Natural killer cell (primary cell): Measurements from ENCODE around the gene KBTBD2. TPM values are rescaled to one million over a fixed set of nuclear protein-coding genes. Genes with fewer than 3 reads are reported as not detected.
"Not testable (repeated sequence)": the region's sequence is repeated elsewhere in the genome, so short reads cannot be mapped to it uniquely, and the experiment has no call there.

Experiments used
- ATAC-seq, 3 donors: fragments of 150-1000 bp in 2 of 3; fragments of 200-7000 bp in 1 of 3; cut with Tn5 transposase; 1 replicate in 1 of 3; 2 replicates in 2 of 3; pipeline ENCODE4 v1.10.0; 2021; ENCODE audit warnings: mild to moderate bottlenecking in 2 of 3, moderate library complexity in 2 of 3
- DNase-seq, 2 donors: peaks; one replicate each; pipeline versions ENCODE4 v3.0.0 to v3.0.0-alpha.2; 2013 to 2021; ENCODE audit warnings: mixed read lengths in 1 of 2
- H3K27ac ChIP-seq: one replicate; pipeline ENCODE4 v1.5.1; 2013; ENCODE audit warnings: mild to moderate bottlenecking, low read length
- H3K27me3 ChIP-seq: one replicate; pipeline ENCODE4 v1.6.1; 2013; ENCODE audit warnings: low read length; ENCODE audit not compliant: control insufficient read depth, insufficient read depth
- H3K36me3 ChIP-seq: one replicate; pipeline ENCODE4 v1.6.1; 2013; ENCODE audit warnings: low read length; ENCODE audit not compliant: control insufficient read depth, insufficient read depth
- H3K4me1 ChIP-seq: one replicate; pipeline ENCODE4 v1.6.1; 2013; ENCODE audit warnings: low read length; ENCODE audit not compliant: control insufficient read depth, insufficient read depth
- H3K4me3 ChIP-seq: one replicate; pipeline ENCODE4 v1.5.1; 2013; ENCODE audit warnings: low read length
- H3K9me3 ChIP-seq: one replicate; pipeline ENCODE4 v1.6.1; 2013; ENCODE audit warnings: low read length; ENCODE audit not compliant: control insufficient read depth, insufficient read depth
- H3K27ac Mint-ChIP-seq, 2 donors: one replicate each; pipeline ENCODE4 v1.8.0; 2022; ENCODE audit warnings: mild to moderate bottlenecking in 2 of 2, mixed read lengths in 2 of 2, moderate library complexity in 1 of 2
- H3K27me3 Mint-ChIP-seq, 2 donors: one replicate each; pipeline ENCODE4 v1.8.0; 2022; ENCODE audit warnings: low read depth in 2 of 2, mixed read lengths in 2 of 2
- H3K36me3 Mint-ChIP-seq: one replicate; pipeline ENCODE4 v1.8.0; 2022; ENCODE audit warnings: mixed read lengths
- H3K4me1 Mint-ChIP-seq, 2 donors: one replicate each; pipeline ENCODE4 v1.8.0; 2022; ENCODE audit warnings: mixed read lengths in 2 of 2
- H3K4me3 Mint-ChIP-seq: one replicate; pipeline ENCODE4 v1.8.0; 2022; ENCODE audit warnings: mild to moderate bottlenecking, moderate library complexity, mixed read lengths
- H3K9me3 Mint-ChIP-seq, 2 donors: one replicate each; pipeline ENCODE4 v1.8.0; 2022; ENCODE audit warnings: mixed read lengths in 2 of 2
- CTCF ChIP-seq: fragments of 200-600 bp; IDR thresholded peaks from one replicate; pipeline ENCODE4 v1.8.0; 2022; ENCODE audit warnings: antibody characterized with exemption
- WGBS: methylation state at CpG from one replicate; pipeline ENCODE4 v1.1.7; 2013; ENCODE audit warnings: missing lambda C conversion rate; ENCODE audit not compliant: insufficient coverage; 5-methylcytosine and 5-hydroxymethylcytosine counted together
- intact Hi-C: fragments of 100-400 bp; cut with micrococcal nuclease; formaldehyde crosslinking; loops from one replicate; pipeline ENCODE4 v1.14.2; 2022
- total RNA-seq, 4 donors: library from RNA; stranded (reverse); fragments of 120-200 nt in 1 of 4; gene quantifications; one replicate each; pipeline versions ENCODE4 v1.2.3 to v1.2.4, GENCODE V29; 2013 to 2022

Gene KBTBD2
- total RNA-seq, 3 donors from 2014 or later (not counting 1 experiment from before 2014, with no cell fraction given): 124 to 161 (median 150) TPM

GRCh38 chr7:32928785-32929298 is 37.3 kb upstream of the KBTBD2 start:
- ATAC-seq: no peak
- no peak for DNase-seq
- intact Hi-C loops: no loop called here
- H3K27me3 Mint-ChIP-seq: no peaks in the 10 kb centered on the region
- Histone ChIP-seq H3K4me3 (no peak overlapping the region), H3K4me1 (no peaks in the 10 kb centered on the region), H3K27ac (no peak overlapping the region), H3K27me3 (no peaks in the 10 kb centered on the region), H3K9me3 (no peaks in the 10 kb centered on the region), H3K36me3 (no peaks in the 10 kb centered on the region)
- no peak overlapping the region for H3K4me3 Mint-ChIP-seq
- H3K9me3 Mint-ChIP-seq: no peaks in the 10 kb centered on the region
- no peaks in the 10 kb centered on the region for H3K4me1 Mint-ChIP-seq
- TF ChIP-seq CTCF: no peak
- H3K27ac Mint-ChIP-seq: no peak overlapping the region
- WGBS: no CpG with 5 or more reads among the region's 2 CpGs
- H3K36me3 Mint-ChIP-seq: no peaks in the 10 kb centered on the region

GRCh38 chr7:32921896-32922295 is 30.3 kb upstream of the KBTBD2 start:
- 61% methylated on average over 2 of the region's 2 CpGs for WGBS
- Histone ChIP-seq H3K36me3 (no peaks in the 10 kb centered on the region), H3K27ac (no peak overlapping the region), H3K4me3 (no peak overlapping the region), H3K9me3 (no peaks in the 10 kb centered on the region), H3K27me3 (no peaks in the 10 kb centered on the region), H3K4me1 (no peaks in the 10 kb centered on the region)
- H3K4me3 Mint-ChIP-seq: no peak overlapping the region
- no peaks in the 10 kb centered on the region for H3K9me3 Mint-ChIP-seq
- peaks cover 0 to 7% of the 10 kb centered on the region in 2 donors for H3K4me1 Mint-ChIP-seq
- ATAC-seq (no peak), DNase-seq (no peak)
- H3K27ac Mint-ChIP-seq: no peak overlapping the region
- no peak for TF ChIP-seq CTCF
- no peaks in the 10 kb centered on the region for H3K27me3 Mint-ChIP-seq
- intact Hi-C loops: no loop called here
- peaks cover 8% of the 10 kb centered on the region for H3K36me3 Mint-ChIP-seq

GRCh38 chr7:32916994-32917393 is 25.4 kb upstream of the KBTBD2 start:
- ATAC-seq, DNase-seq, H3K36me3 ChIP-seq, H3K27ac Mint-ChIP-seq, H3K9me3 ChIP-seq, H3K27me3 Mint-ChIP-seq, H3K36me3 Mint-ChIP-seq, H3K27me3 ChIP-seq, H3K4me3 Mint-ChIP-seq, H3K4me3 ChIP-seq, H3K9me3 Mint-ChIP-seq, H3K4me1 ChIP-seq, intact Hi-C loops, H3K27ac ChIP-seq: not testable (repeated sequence)
- WGBS: 92% methylated on average over 2 of the region's 7 CpGs
- peaks cover 20 to 24% of the 10 kb centered on the region in 2 donors for H3K4me1 Mint-ChIP-seq

GRCh38 chr7:32916006-32916405 is 24.4 kb upstream of the KBTBD2 start:
- ATAC-seq (no peak), DNase-seq (no peak)
- TF ChIP-seq CTCF: no peak
- H3K36me3 ChIP-seq: no peaks in the 10 kb centered on the region
- Mint-ChIP-seq H3K27ac (peak overlapping the region in 1 of 2 donors; percentile 47), H3K36me3 (peaks cover 8% of the 10 kb centered on the region), H3K27me3 (no peaks in the 10 kb centered on the region), H3K4me3 (no peak overlapping the region), H3K4me1 (peaks cover 20 to 24% of the 10 kb centered on the region in 2 donors), H3K9me3 (no peaks in the 10 kb centered on the region)
- H3K4me1 ChIP-seq: no peaks in the 10 kb centered on the region
- no peak overlapping the region for H3K27ac ChIP-seq
- no peaks in the 10 kb centered on the region for H3K27me3 ChIP-seq
- no peak overlapping the region for H3K4me3 ChIP-seq
- intact Hi-C loops: no loop called here
- 94% methylated on average over 3 of the region's 3 CpGs for WGBS
- H3K9me3 ChIP-seq: no peaks in the 10 kb centered on the region
